GM12872 (cell line): Measurements from ENCODE around the gene ALAD.

Experiments used
- TF ChIP-seq, protein P1 (sequence below): IDR thresholded peaks from 3 replicates; pipeline ENCODE4 v1.5.1; 2011; ENCODE audit warnings: low read depth, mild to moderate bottlenecking, low read length, moderate library complexity; ENCODE audit not compliant: insufficient read depth

Gene ALAD

DNA sequence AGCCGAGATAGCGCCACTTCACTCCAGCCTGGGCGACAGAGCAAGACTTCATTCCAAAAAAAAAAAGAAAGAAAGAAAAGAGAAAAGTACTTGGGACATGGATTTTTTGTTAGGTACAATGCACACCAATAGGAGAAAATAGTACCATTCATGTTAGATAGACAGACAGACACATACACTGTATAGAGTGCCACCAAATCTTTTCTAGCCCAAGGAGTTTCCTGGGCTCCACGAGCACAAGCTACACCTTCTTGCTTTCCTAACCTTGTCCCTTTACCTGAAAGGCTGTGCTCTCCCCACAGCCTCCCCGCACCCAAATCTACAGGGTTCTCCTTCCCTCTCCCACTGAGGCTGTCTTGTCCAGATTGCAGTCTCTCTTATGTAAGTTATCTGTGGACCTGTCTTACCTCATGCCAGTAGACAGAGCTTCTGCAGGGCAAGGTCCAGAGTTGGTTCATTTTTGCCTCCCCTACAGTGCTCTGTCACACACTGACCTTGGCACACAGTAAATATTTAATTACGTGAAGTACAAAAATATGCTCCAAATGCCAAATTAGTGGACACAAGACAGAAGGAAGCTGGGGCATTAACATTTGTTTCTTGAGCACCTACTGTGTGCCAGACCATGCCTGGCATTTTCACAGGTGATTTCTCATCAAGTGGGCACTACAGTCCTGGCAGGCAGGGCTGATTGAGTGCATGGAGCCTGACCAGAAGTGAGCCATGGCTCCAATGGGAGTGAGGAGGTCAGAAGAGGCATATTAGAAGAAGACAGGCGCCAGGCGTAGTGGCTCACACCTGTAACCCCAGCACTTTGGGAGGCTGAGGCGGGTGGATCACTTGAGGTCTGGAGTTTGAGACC is 5.9 kb downstream of the ALAD start:
- TF ChIP-seq, protein P1, sequence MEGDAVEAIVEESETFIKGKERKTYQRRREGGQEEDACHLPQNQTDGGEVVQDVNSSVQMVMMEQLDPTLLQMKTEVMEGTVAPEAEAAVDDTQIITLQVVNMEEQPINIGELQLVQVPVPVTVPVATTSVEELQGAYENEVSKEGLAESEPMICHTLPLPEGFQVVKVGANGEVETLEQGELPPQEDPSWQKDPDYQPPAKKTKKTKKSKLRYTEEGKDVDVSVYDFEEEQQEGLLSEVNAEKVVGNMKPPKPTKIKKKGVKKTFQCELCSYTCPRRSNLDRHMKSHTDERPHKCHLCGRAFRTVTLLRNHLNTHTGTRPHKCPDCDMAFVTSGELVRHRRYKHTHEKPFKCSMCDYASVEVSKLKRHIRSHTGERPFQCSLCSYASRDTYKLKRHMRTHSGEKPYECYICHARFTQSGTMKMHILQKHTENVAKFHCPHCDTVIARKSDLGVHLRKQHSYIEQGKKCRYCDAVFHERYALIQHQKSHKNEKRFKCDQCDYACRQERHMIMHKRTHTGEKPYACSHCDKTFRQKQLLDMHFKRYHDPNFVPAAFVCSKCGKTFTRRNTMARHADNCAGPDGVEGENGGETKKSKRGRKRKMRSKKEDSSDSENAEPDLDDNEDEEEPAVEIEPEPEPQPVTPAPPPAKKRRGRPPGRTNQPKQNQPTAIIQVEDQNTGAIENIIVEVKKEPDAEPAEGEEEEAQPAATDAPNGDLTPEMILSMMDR: no peak

DNA sequence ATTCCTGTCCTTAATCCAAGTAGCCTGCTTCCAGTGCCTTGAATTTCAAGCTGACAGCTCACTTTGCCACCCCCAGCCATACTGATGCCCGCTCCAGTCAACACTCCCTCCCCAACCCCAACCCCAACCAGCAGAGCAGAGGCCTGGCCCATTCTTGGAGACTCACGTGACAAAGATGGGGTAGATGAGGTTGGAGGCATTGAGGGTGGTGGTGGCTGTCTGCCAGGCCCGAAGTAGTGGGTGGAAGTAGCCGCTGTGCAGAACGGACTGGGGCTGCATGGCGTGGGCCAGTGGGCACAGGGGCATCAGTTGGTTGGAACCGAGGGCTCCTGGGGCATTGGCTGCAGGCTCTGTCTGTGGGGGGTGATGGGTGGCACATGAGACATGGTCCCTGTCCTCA is 7.8 kb downstream of the ALAD start:
- TF ChIP-seq, protein P1: no peak

- TF ChIP-seq, protein P1: no peak
Observed at GRCh38 chr9:113391917-113392316, 9.2 kb downstream of the ALAD start.

DNA sequence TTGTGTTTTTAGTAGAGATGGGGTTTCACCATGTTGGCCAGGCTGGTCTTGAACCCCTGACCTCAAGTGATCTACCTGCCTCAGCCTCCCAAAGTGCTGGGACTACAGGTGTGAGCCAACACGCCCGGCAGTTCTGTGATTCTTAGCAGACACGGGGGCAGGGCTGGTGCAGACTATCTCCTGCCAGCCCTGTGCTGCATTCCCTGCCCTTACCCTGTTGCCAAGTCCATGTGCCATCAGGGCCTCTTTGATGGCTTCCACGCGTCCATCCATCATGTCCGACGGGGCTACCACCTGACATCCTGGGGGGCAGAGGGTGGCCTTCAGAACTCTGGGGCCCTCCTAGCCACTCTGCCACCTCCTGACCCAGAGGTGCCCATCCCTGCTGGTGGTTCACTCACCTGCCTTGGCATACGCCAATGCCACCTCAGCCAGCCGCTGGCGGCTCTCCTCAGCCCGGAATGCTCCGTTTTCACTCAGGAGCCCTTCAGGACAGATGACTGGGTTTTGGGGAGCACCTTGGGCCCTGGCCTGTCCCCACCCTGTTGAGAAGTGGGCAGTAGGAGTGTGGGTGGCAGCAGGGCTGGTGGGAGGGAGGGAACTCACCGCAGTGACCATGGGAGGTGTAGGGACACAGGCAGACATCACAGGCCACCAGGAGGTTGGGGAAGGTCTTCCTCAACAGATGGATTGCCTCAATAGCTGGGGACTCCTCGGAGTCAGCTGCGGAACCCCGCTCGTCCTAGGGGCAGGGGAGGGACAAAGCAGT is 10.7 kb downstream of the ALAD start:
- TF ChIP-seq, protein P1: no peak

DNA sequence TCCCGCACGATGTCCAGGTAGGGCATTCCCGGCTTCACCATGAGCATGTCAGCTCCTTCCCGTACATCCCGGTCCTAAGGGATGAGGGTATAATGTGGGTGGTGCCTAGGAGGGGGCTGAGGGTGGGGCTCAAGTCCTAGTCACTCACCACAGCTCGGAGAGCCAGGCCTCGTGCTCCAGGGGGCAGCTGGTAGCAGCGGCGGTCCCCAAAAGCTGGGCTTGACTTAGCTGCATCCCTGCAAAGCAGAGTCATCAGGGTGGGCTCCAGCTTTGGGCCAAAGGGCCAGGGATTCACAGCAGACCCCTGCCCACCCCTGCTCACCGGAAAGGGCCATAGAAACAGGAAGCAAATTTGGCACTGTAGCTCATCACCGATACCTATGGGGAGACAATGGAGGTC is 11.6 kb downstream of the ALAD start:
- TF ChIP-seq, protein P1: no peak

GRCh38 chr9:113388833-113389232 is 12.3 kb downstream of the ALAD start:
- TF ChIP-seq, protein P1: no peak

DNA sequence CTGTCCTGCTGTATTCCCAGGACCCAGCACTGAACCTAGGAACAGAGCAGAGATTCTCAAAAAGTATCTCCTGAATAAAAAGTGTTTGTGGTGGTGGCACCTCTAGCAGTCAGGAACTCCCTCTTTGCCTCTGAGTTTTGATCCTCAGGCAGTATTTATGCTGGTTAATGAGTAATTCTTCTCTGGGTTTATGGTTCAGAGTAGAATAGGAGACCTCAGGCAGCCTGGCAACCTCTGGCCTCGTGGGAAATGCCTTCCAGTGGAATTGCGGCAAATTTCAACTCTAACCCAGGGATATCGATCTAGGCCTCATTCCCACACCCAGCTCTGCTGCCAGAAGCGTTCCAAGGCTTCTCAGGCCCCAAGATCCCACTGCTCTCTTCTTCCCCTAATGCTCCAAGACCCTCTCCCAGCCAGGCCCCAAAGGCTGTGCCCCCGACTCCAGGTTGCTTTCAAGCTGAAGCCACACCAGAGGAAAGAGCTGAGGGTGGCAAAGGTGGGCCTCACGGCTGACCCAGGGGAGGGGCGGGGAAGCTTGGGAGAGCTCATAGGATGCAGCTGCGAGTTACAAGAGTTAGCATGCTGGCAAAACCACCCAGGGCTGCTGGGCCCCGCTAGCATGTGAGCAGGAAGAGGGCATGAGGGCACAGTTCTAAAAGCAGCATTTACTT is 13.4 kb downstream of the ALAD start:
- TF ChIP-seq, protein P1: no peak
